ENCODE measurements around the gene PEX11A. TPM values are rescaled to one million over a fixed set of nuclear protein-coding genes. Genes with fewer than 3 reads are reported as not detected.

PEX11A gene
- total RNA-seq, 1 donor from 2014 or later = 34.2 TPM

- Histone ChIP-seq H3K27ac (peak within 1 kb of the TSS; percentile 76 to 83), H3K27me3 (no peaks in the 10 kb centered on the region), H3K9me3 (no peaks in the 10 kb centered on the region), H3K4me1 (peaks cover 3 to 7% of the 10 kb centered on the region in 2 donors), H3K4me3 (peak within 1 kb of the TSS; percentile 78 to 80), H3K36me3 (peaks cover 4 to 10% of the 10 kb centered on the region in 2 donors)
- TF ChIP-seq CTCF (IDR thresholded peaks at IDR 0.05) = peak in 1 of 3 experiments; percentile 5
- intact Hi-C loops (cut with DNase I) = loop anchor here (2.0 kb wide), 1 partner anchor 26 kb away; no protein-coding TSS in a partner anchor
- DNase-seq (ENCODE audit: low spot score in 2 of 2) = no peak
Measured at GRCh38 chr15:89654847-89655805, 35.4 kb downstream of the PEX11A start, which contains the start of gene KIF7. TSS of gene KIF7 (minus strand) at chr15:89655467. CDS start at chr15:89652930, 2,537 bp downstream.

GRCh38 chr15:89654301-89654761 lies 36.2 kb downstream of the PEX11A start:
- Histone ChIP-seq H3K9me3 (no peaks in the 10 kb centered on the region), H3K27me3 (no peaks in the 10 kb centered on the region), H3K4me3 (peak overlapping the region; percentile 78 to 80), H3K4me1 (peaks cover 3 to 7% of the 10 kb centered on the region in 2 donors), H3K27ac (peak overlapping the region; percentile 76 to 83), H3K36me3 (peaks cover 5 to 10% of the 10 kb centered on the region in 2 donors)
- intact Hi-C loops (cut with DNase I) = loop anchor here (2.0 kb wide), 1 partner anchor 26 kb away; no protein-coding TSS in a partner anchor
- TF ChIP-seq CTCF (IDR thresholded peaks at IDR 0.05) = no peak
- no peak for DNase-seq (ENCODE audit: low spot score in 2 of 2)

- peaks cover 13 to 16% of the 10 kb centered on the region in 2 donors for H3K36me3 ChIP-seq
- H3K27ac ChIP-seq = no peak overlapping the region
- peaks cover 3 to 7% of the 10 kb centered on the region in 2 donors for H3K4me1 ChIP-seq
- TF ChIP-seq CTCF (IDR thresholded peaks at IDR 0.05) = no peak
- DNase-seq (ENCODE audit: low spot score in 2 of 2) = no peak
- H3K9me3 ChIP-seq = no peaks in the 10 kb centered on the region
- peak overlapping the region in 1 of 2 donors; percentile 78 for H3K4me3 ChIP-seq
- intact Hi-C loops (cut with DNase I) = no loop called here
- no peaks in the 10 kb centered on the region for H3K27me3 ChIP-seq
Measured at GRCh38 chr15:89653578-89653977, 37.0 kb downstream of the PEX11A start.

GRCh38 chr15:89652666-89653065 lies 37.9 kb downstream of the PEX11A start:
- no peak for DNase-seq (ENCODE audit: low spot score in 2 of 2)
- Histone ChIP-seq H3K4me3 (no peak overlapping the region), H3K27ac (no peak overlapping the region), H3K27me3 (no peaks in the 10 kb centered on the region), H3K9me3 (no peaks in the 10 kb centered on the region), H3K4me1 (peaks cover 3 to 7% of the 10 kb centered on the region in 2 donors), H3K36me3 (peaks cover 14 to 21% of the 10 kb centered on the region in 2 donors)
- no peak for TF ChIP-seq CTCF (IDR thresholded peaks at IDR 0.05)
- intact Hi-C loops (cut with DNase I) = no loop called here

- no peak for DNase-seq (ENCODE audit: low spot score in 2 of 2)
- Histone ChIP-seq H3K4me3 (no peak overlapping the region), H3K27me3 (no peaks in the 10 kb centered on the region), H3K27ac (no peak overlapping the region), H3K9me3 (no peaks in the 10 kb centered on the region), H3K4me1 (peaks cover 3 to 11% of the 10 kb centered on the region in 2 donors), H3K36me3 (peaks cover 14 to 24% of the 10 kb centered on the region in 2 donors)
- no peak for TF ChIP-seq CTCF (IDR thresholded peaks at IDR 0.05)
- intact Hi-C loops (cut with DNase I) = no loop called here
Measured at GRCh38 chr15:89652131-89652530, 38.4 kb downstream of the PEX11A start.

Measured in ascending aorta (tissue), 2 donors.